GM18517 (cell line): ENCODE data around the gene PHOX2A.

Source experiments
- ATAC-seq: cut with Tn5 transposase; IDR thresholded peaks from one replicate; pipeline ENCODE4 v1.9.1; 2021; ENCODE audit warnings: mild to moderate bottlenecking, moderate library complexity; ENCODE audit not compliant: unreplicated experiment

The PHOX2A gene

DNA sequence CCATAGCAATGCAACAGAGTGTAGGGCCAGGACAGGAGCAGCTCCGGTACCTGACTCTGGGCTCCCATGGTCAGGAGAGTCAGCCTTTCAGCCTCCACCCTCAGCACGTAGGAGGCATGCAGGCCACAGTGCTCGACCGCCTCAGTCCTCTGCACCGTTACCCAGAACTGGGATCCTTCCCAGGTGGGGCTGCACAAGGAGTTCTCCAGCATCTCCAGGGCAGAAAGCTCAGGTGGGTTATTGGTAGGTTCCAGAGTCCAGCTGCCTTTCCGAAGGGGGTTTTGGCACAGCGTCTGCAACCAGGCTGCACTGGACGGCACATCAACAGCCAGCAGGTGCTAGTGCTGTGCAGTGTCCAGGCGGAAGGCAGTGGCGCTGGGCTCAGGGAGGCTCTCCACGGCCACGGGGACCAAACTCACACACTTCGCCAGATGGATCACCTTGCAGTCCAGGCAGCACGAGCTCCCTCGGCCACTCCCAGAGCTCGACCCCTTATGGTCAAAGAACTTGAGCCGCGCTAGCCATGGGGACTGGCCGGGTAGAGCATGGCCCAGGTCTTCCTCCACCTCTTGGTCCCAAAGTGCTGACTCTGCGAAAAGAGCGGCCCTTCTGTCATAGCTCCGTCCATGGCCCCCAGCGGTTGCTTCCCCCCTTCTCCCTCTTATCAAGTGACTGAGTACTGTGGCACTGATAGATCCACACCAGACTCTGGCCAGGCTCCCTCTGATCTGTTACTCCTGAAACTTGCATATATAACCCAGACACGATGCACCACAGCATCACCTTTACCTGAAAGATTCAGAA is 6.9 kb upstream of the PHOX2A start:
- no peak for ATAC-seq

DNA sequence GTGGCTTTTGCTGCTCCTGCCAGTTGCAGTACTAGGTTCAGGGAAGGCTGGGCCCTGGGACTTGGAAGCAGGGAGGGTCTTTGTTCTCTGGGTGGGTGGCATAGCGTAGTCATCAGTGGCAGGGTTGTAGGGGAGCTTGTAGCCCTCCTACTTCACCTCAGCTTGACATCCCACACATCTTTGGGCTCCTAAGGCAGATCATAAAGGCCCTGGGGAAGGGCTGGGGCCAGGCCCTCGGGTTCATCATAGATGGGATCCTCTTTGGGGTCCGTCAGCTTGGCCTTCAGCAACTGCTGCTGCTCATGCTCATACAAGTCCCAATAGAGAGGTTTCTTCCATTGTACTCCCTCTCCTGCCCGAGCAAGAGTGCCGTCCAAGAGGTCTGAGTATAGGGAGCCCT is 6.0 kb upstream of the PHOX2A start:
- no peak for ATAC-seq

DNA sequence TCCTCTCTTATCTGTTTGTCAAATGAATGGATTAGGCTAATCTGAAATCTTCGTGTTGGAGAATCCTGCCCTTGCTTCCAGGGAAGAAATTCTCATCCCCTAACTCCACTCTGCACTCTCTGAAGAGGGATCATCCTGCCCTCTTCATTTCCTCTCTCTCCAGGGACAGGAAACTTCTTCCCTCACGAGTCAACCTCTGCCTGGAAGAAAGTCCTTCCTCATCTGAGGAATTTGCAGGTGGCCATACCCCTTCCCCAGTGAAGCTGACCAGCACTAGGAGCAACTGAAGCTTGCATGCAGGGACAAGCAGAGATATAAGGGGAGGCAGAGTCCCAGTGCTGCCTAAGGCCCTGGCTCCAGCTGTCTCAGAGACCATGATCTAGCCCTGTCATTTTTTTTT is 3.6 kb upstream of the PHOX2A start:
- no peak for ATAC-seq

DNA sequence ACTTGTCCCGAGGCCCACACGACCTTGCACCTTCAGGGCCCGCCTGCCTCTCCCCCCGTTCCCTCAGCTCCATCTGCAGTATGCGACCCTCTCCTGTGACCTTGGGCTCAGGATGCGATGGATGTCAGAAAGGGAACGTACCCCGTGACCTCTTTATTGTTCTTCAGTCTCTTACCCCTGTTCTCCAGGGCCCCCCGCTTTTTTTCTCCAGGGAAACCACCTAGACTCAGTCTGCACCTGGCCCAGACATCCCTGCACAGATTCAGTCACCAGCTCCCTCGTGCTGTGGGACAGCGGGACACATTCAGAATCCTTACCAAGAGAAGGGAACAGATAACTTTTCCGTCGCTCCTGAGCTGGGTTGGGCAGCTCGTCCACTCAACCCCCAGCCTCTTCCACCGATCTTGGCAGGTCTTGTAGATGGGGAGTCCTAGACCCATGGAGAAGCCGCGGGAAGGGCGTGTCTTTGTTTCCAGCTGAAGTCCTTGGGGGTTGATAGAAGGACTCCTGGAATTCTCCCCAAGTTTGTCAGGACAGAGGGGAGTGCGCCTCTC is 1.4 kb upstream of the PHOX2A start:
- no peak for ATAC-seq

DNA sequence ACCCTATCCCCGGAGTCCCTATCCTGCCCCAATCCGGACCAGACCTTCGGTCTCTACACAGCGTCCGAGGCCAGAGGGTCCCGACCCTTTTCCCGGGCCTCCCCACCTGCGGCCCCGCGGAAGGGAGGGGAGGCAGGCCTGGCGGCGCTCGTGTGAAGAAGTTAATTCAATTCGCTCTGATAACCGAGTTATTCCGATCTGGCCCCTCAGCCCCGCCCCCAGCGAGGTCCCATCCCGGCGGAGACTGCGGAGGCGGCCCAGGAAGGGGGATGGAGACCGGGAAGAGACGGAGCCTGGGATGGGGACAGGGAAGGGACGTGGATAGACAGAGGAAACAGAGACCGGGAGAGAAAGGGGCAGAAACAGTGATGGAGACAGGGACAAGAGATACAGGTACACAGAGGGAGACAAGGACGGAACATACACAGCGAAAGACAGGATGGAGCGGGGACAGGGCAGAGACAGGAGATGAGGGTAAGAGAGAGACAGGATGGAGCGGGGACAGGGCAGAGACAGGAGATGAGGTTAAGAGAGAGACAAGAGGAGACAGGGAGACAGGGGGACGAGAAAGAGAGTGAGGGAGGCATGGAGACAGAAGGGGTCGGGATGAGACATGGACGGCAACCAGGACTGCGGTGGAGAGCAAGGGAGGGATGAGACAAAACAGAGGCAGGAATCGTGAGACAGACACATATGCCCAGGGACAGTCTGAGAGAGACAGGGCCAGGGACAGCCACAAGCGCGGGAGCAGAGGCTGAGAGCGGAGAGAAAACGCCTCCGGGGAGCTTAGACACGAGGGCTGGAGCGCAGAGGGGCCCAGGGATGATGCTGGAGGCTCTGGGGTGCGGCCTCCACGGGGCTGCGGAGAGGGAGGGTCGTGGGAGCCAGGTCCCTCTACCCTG is 636 bp upstream of the PHOX2A start:
- ATAC-seq = no peak

DNA sequence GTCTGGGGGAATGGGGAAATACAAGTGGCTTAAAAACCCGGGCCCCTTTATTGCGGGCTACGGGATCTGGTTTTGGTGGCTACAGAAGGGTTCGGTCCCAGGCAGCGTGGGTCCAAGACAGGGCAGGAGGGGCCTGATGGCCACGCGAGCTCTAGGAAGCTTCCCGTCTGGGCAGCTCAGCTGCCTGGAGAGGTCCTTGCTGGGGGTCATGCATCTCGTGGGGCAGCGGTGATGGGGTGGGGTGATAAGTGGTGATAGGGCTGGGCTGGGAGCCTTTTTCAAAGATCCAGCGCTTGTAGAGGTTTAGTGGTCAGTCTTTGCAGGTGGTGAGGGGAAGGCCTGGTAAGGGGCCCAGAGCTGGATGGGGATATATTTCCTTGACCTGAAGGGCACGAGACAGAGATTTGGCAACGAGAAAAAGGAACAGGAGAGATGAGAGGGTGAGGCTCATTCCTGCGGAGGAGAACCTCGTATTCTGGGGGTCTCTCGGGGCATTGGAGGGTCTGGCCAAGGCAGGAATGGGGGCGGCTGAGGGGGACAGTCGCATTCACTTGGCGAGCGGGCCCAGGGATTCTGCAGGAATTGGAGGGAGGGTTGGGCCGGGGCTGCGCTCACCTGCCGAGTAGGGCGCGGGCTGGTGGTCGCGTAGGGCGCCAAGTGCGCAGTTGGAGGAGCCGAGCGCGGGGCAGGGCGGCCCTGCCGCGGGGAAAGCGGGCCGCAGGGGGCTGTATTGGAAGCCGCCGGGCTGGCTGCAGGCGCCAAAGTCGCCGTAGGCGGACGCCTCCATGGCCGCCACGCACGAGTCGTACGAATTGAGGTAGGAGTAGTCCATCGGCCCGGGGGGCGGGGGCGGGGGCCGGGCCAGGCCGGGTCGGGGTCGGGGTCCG is 560 bp downstream of the PHOX2A start:
- no peak for ATAC-seq

DNA sequence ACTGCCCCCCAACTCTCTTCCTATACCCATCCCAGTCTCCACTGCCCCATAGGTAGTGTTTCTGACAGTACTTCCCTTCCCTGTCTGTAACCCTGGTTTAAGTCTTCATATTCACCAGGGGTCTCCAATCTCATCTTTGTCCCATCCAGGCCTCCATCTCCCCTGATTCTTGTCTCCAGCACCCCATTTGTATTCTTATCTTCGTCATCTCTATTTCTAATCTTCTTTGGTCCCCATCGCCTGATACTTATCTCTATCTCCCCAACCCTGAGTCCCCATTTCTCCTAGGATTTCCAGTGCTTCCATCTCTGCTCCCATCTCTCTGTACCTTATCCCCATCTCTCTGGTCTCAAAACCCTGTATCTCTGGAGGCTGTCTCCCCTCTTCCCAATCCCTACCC is 1.8 kb downstream of the PHOX2A start:
- no peak for ATAC-seq

DNA sequence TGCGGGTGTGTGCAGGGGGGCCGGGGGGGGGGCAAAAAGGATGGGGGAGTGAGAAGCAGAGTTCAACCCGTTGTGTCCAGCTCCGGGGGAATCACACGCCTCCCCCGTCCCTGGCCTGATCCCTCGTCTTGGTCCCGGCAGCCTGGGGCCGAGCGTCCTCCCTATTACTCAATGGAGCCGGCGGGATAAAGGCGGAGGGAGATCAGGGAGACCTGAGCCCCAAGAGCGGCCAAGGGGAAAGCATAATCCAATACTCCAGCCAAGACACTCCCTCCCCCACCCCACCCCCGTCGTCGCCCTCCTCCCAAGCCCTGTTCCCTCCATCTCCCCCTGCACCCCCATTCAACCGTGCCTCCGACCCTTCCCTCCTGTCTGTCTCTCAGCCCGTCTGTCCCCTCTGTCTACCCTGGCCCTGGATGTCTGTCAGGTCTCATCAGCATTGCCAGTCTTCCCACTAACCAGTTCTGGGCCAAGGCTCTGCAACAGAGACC is 2.6 kb downstream of the PHOX2A start:
- no peak for ATAC-seq

DNA sequence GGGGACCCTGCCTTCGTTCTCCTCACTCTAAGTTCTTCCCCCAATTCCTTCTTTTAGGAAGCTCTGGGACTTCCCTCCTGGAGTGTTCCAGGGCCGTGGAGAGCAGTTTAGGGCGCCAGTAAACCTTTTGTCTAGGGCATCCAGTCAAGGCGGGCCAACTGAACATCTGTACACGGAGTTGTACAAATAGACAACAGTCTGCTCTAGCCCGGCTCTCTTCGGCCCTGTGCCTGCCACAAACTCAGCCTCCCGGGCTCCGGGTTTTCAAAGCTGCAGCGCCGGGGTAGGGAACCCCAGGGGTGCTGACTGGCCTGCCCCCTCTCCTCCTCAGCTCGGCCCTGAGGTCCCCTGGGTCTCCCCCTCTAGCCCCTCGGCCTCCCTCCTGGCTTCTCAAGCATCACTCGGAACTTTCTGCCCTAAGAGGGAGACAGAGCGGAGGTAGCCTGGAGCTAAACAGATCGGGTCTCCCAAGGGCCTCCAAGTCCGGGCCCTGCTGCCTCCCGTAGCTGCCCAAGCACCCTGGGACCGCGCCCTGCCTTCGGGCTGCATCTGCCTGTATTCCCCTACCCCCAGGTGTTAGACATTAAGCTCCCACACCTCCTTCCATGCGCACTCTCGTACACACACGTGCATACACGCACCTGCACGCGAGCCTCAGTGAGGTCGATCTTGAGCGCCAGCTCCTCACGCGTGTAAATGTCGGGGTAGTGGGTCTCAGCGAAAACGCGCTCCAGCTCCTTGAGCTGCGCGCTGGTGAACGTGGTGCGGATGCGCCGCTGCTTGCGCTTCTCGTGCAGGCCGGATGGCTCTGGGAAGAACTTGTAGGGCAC is 3.3 kb downstream of the PHOX2A start:
- no peak for ATAC-seq

DNA sequence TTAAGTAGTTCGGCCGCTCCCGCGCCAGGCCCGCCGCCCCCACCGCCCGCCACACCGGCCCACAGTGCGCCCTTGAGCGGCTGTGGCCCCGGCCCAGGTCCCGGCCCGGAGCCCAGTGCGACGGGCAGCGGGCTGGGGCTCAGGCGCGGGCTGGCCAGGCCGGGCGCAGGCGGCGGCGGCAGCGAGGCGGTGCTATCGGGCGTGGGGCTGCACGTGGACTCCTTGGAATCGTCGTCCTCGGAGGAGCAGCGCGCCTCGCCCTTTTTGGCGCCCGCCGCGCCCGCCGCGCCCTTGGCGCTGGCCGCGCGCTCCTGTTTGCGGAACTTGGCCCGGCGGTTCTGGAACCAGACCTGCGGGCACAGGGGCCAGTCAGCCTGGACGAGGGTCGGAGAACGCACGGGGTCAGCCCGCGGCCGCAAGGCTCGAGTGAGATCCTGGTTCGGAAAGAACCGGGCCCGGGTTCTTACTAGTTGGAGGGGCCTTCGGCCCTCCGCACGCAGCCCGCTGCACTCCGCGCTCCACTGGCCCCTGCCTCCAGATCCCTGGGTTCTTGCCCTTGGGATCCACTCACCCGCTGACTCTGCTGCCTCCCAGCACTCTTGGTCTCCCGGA is 4.0 kb downstream of the PHOX2A start:
- ATAC-seq = no peak

DNA sequence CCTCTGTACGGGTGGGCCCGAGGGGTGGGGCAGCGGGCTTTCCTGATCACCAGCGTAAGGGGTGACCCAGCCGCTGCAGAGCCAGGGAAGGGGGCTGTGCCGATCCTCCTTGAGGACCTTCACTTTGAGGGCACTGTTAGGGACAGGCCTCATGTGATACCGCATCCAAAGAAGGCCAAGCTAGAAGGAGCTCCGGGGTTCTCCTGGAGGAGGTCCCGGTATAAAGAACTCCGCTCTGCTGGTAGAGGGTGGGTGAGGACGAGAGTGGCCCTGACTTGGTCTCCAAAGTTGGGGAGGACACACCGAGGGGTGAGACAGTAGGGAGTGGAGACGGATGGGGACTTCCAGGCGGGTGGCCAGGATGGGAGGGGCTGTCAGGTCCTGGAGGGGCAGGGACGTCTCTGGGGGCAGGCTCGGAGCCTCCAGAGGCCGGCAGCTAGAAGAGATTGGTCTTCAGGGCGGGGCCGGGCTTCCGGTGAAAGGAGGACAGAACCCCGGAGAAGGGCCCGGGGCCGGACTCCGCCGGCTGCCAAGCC is 4.6 kb downstream of the PHOX2A start:
- ATAC-seq = no peak

DNA sequence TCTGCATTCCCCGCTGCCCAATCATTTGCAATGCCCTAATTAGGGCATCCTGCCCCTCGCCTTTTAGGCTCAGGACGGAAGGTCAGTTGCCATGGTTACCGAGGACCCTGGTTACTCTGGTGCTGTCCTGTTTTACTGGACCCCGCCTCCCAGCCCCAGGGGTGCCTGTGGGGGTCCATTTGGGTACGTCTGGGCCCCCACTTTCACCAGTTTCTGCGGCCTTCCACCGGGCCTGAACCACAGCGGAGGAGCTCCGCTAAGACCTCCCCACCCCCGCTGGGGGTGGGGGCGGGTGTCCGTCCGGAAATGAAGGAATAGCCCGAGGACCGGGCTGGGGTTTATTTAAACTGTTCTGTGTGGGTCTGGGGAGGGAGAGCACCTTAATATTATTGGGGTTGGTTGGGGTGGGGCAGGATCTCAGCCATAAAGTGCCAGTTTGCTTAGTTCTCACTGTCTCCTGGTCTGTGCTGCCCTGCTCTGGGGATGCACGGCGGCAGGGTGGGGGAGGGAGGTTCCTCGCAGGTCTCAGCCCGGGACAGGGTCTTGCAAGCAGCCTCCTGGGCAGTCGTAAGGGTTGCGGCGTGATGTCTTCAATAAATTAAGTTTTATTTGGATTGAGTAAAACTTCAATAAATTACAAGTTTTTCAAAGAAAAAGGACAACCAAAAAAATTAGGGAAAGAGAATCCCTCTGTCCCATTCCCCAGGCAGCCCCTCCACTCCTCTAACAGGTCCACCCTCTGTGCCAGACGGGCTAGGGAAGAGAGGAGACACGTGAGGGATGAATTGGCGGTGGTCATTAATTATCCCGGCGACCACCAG is 5.3 kb downstream of the PHOX2A start:
- no peak for ATAC-seq

DNA sequence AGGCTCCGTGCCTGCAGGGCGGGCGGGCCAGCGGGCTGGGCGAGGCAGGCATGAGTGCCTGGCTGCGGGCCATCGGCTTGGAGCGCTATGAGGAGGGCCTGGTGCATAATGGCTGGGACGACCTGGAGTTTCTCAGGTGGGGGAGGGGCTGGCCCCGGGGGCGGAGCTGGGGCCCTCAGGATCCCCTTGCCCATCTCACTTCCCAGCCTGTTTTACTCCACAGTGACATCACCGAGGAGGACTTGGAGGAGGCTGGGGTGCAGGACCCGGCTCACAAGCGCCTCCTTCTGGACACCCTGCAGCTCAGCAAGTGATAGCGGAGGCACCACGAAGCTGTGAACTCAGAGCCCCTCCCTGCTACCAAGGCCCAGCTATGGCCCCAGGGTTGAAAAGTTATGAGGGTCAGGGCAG is 5.9 kb downstream of the PHOX2A start:
- ATAC-seq = no peak

DNA sequence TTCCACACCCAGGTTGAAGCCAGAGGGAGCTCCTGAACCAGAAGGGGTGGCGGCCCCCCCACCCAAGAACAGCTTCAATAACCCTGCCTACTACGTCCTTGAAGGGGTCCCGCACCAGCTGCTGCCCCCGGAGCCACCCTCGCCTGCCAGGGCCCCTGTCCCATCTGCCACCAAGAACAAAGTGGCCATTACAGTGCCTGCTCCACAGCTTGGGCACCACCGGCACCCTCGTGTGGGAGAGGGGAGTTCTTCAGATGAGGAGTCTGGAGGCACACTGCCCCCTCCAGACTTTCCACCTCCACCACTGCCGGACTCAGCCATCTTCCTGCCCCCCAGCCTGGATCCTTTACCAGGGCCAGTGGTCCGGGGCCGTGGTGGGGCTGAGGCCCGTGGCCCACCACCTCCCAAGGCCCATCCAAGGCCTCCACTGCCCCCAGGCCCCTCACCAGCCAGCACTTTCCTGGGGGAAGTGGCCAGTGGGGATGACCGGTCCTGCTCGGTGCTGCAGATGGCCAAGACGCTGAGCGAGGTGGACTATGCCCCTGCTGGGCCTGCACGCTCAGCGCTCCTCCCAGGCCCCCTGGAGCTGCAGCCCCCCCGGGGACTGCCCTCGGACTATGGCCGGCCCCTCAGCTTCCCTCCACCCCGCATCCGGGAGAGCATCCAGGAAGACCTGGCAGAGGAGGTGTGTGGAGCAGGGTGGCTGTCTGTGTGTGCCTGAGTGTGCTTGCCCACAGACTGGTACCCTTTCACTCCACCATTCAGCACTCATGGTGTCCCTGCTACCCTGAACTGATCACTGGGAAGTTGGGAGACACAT is 6.7 kb downstream of the PHOX2A start:
- ATAC-seq = no peak

DNA sequence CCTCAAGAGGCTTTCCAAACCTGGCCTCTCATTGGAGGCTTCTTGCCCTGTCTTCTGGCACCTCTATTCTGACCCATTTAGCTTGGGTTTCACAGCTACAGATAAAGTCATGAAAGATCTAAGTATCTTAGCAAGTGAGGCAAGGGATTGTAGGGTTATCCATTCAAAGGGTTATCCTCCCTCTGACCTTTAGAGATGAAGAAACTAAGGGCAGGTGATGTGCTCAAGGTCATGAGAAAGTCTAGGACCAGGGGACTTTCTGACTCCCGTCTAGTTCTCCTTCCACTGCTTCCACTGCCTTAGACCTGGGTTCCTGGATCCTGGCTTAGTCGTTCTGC is 7.2 kb downstream of the PHOX2A start:
- no peak for ATAC-seq

DNA sequence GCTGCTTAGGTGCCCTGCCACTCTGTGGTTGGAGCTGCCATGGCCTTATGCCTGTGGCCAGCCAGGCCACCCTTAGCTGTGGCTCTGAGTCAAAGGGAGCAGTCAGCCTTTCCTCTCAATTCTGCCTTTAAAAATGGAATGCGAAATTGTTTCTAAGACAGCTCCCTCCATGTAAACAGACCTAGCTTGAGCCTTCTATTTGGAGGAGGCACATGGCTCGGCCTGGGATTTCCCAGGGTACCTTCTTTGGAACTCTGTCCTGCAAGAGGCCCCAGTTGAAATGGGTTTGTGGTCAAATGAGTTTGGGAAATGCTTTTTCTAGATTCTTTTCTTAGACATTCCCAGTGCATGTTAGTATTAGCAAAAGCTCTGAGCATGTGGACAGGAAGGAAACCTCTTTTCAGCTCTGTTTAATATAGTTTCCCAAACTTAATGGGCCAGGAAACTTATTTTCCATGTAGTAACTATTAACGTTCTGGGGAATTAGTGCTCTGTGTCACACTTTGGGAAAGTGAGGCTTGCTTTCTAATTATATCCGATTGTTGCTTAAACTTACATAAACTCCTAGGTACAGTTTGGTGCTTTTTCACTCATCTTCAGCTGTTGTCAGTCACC is 7.8 kb downstream of the PHOX2A start:
- no peak for ATAC-seq
